ENCODE data around the gene RGPD8. TPM values are rescaled to one million over a fixed set of nuclear protein-coding genes. Genes with fewer than 3 reads are reported as not detected.

RGPD8 gene
- polyA plus RNA-seq, 3 donors: 0.29 to 3.4 (median 1.2) TPM

DNA sequence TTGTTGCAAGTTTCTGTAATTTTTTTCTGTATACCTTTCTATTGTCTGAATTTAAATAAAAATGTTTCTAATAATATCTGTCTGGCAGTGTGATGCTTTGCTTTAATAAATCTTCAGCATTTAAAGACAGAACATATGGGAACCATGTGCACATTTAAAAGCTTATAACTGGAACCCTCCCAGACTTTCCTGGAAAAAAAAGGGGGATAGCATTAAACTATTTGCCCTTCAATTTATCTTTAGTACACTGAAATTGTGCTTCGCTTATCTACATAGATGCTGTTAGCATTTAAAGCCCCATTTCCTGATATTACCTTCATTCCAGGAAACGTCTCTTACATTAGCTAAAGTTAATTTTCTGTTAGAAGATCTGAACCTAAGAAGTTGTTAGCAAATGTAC, 93.5 kb downstream of the RGPD8 start:
- WGBS (ENCODE audit: insufficient coverage): no CpG with 5 or more reads among the region's 2 CpGs
- Mint-ChIP-seq H3K4me3 (no peak overlapping the region), H3K9me3 (no peaks in the 10 kb centered on the region), H3K27ac (no peak overlapping the region), H3K27me3 (ENCODE audit: low read depth in 3 of 3) (peaks cover 0 to 3% (median 2%) of the 10 kb centered on the region in 3 donors), H3K36me3 (no peaks in the 10 kb centered on the region), H3K4me1 (peaks cover 2% of the 10 kb centered on the region)
- no peaks in the 10 kb centered on the region for H3K4me1 ChIP-seq (ENCODE audit: control insufficient read depth in 1 of 2, insufficient read depth in 2 of 2, low read length in 2 of 2)
- DNase-seq: no peak
- no peak overlapping the region for H3K4me2 ChIP-seq (replicated peaks; ENCODE audit: extremely low read depth, low read length, poor library complexity, severe bottlenecking)
- H3K27ac ChIP-seq (ENCODE audit: low read depth in 1 of 2, low read length in 2 of 2): no peak overlapping the region
- H3K79me2 ChIP-seq (ENCODE audit: insufficient read depth, low read length): no peaks in the 10 kb centered on the region
- TF ChIP-seq CTCF (IDR thresholded peaks at IDR 0.05): no peak
- H2AFZ ChIP-seq (ENCODE audit: insufficient read depth, low read depth, low read length, poor library complexity, severe bottlenecking): no peak overlapping the region
- H4K20me1 ChIP-seq (ENCODE audit: insufficient read depth, low read length): no peaks in the 10 kb centered on the region
- H3K27me3 ChIP-seq (ENCODE audit: control insufficient read depth in 2 of 2, insufficient read depth in 2 of 2, low read length in 2 of 2): no peaks in the 10 kb centered on the region
- no peaks in the 10 kb centered on the region for H3K9me3 ChIP-seq (replicated peaks in 1 of 2; ENCODE audit: control insufficient read depth in 1 of 2, insufficient read depth in 1 of 2, low read length in 2 of 2)
- H3K4me3 ChIP-seq (replicated peaks in 1 of 3; ENCODE audit: low read depth in 2 of 3, low read length in 3 of 3): no peak overlapping the region
- H3K9ac ChIP-seq (ENCODE audit: insufficient read depth, low read length, poor library complexity, severe bottlenecking): no peak overlapping the region
- no peaks in the 10 kb centered on the region for H3K36me3 ChIP-seq (replicated peaks in 1 of 2; ENCODE audit: control insufficient read depth in 1 of 2, insufficient read depth in 2 of 2, low read length in 2 of 2)
- intact Hi-C loops (cut with micrococcal nuclease): no loop called here

DNA sequence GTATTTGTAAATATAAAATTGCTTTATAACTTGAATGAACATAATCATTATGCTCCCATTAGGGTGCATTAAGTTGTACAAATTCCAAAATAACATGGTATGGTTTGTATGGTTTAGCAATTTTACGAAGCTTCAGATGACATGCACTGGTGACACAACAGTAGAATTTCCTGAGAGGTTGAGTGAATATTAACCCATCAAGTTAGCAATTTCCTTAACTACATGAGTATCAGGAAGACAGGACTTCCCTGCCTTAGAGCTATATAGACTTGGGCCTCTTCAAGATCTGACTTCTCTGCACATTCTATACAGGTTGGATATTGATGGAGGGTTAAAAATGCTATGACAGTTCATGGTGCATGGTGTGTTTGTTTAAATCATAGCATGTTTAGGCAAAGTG, 97.8 kb downstream of the RGPD8 start:
- no peaks in the 10 kb centered on the region for H4K20me1 ChIP-seq (ENCODE audit: insufficient read depth, low read length)
- Mint-ChIP-seq H3K36me3 (peaks cover 13 to 14% of the 10 kb centered on the region in 2 donors), H3K4me1 (no peaks in the 10 kb centered on the region), H3K27me3 (ENCODE audit: low read depth in 3 of 3) (peaks cover 0 to 2% (median 0%) of the 10 kb centered on the region in 3 donors), H3K4me3 (no peak overlapping the region), H3K9me3 (no peaks in the 10 kb centered on the region), H3K27ac (no peak overlapping the region)
- intact Hi-C loops (cut with micrococcal nuclease): no loop called here
- peaks cover 11 to 13% of the 10 kb centered on the region in 2 donors for H3K36me3 ChIP-seq (replicated peaks in 1 of 2; ENCODE audit: control insufficient read depth in 1 of 2, insufficient read depth in 2 of 2, low read length in 2 of 2)
- H3K27me3 ChIP-seq (ENCODE audit: control insufficient read depth in 2 of 2, insufficient read depth in 2 of 2, low read length in 2 of 2): no peaks in the 10 kb centered on the region
- no peak overlapping the region for H3K4me3 ChIP-seq (replicated peaks in 1 of 3; ENCODE audit: low read depth in 2 of 3, low read length in 3 of 3)
- no peak for DNase-seq
- H3K9ac ChIP-seq (ENCODE audit: insufficient read depth, low read length, poor library complexity, severe bottlenecking): no peak overlapping the region
- TF ChIP-seq CTCF (IDR thresholded peaks at IDR 0.05): no peak
- WGBS (ENCODE audit: insufficient coverage): no CpG with 5 or more reads among the region's 1 CpG
- no peak overlapping the region for H3K4me2 ChIP-seq (replicated peaks; ENCODE audit: extremely low read depth, low read length, poor library complexity, severe bottlenecking)
- H2AFZ ChIP-seq (ENCODE audit: insufficient read depth, low read depth, low read length, poor library complexity, severe bottlenecking): no peak overlapping the region
- H3K27ac ChIP-seq (ENCODE audit: low read depth in 1 of 2, low read length in 2 of 2): no peak overlapping the region
- H3K4me1 ChIP-seq (ENCODE audit: control insufficient read depth in 1 of 2, insufficient read depth in 2 of 2, low read length in 2 of 2): no peaks in the 10 kb centered on the region
- no peaks in the 10 kb centered on the region for H3K9me3 ChIP-seq (replicated peaks in 1 of 2; ENCODE audit: control insufficient read depth in 1 of 2, insufficient read depth in 1 of 2, low read length in 2 of 2)
- no peaks in the 10 kb centered on the region for H3K79me2 ChIP-seq (ENCODE audit: insufficient read depth, low read length)
